ENCODE data around the gene POLR3A. TPM values are rescaled to one million over a fixed set of nuclear protein-coding genes. Genes with fewer than 3 reads are reported as not detected.

The POLR3A gene
- total RNA-seq, 1 experiment from 2014 or later = 14.9 TPM

DNA sequence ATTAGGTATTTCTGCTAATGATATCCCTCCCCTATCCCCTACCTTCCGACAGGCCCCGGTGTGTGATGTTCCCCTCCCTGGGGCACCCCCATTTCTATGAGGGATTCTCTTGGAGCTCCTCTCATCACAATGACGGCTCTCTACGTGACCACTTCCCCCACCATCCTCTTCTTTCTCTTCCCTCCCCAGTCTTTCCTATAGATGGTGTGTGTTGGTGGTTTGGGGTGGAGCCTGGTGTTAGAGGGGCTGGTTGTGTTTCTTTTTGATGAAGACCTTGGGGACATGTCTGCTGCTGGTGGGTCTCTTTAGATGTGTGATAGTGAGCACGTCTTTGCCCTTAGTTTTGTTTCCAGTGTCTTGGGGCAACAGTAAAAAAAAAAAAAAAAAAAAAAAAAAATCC is 33.0 kb upstream of the POLR3A start:
- TF ChIP-seq, protein P1, sequence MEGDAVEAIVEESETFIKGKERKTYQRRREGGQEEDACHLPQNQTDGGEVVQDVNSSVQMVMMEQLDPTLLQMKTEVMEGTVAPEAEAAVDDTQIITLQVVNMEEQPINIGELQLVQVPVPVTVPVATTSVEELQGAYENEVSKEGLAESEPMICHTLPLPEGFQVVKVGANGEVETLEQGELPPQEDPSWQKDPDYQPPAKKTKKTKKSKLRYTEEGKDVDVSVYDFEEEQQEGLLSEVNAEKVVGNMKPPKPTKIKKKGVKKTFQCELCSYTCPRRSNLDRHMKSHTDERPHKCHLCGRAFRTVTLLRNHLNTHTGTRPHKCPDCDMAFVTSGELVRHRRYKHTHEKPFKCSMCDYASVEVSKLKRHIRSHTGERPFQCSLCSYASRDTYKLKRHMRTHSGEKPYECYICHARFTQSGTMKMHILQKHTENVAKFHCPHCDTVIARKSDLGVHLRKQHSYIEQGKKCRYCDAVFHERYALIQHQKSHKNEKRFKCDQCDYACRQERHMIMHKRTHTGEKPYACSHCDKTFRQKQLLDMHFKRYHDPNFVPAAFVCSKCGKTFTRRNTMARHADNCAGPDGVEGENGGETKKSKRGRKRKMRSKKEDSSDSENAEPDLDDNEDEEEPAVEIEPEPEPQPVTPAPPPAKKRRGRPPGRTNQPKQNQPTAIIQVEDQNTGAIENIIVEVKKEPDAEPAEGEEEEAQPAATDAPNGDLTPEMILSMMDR (conservative IDR thresholded peaks at IDR 0.05) = no peak
- TF ChIP-seq EZH2 (IDR thresholded peaks at IDR 0.05; ENCODE audit: low read depth) = no peak
- Histone ChIP-seq H3K36me3 (ENCODE audit: low read depth) (no peaks in the 10 kb centered on the region), H4K20me1 (ENCODE audit: insufficient read depth) (no peaks in the 10 kb centered on the region), H3K9me3 (ENCODE audit: insufficient read depth, low read depth) (no peaks in the 10 kb centered on the region), H3K27me3 (ENCODE audit: insufficient read depth, low read depth) (no peaks in the 10 kb centered on the region; the same call in 1 of the 2 replicates), H3K4me2 (no peak overlapping the region), H3K4me1 (replicated peaks; ENCODE audit: insufficient read depth) (no peaks in the 10 kb centered on the region), H3K4me3 (no peak overlapping the region), H3K79me2 (ENCODE audit: low read depth) (no peaks in the 10 kb centered on the region), H3K9me2 (ENCODE audit: insufficient read depth) (no peaks in the 10 kb centered on the region), H3F3A (ENCODE audit: insufficient read depth, low read depth) (no peaks in the 10 kb centered on the region), H2AFZ (no peak overlapping the region), H3K27ac (no peak overlapping the region)
- BruUV-seq (replicated peaks) = no TSS peak
- POLR2A ChIA-PET (ENCODE audit: unreplicated experiment) = no interaction called here
- DNase-seq = no peak
- intact Hi-C loops (cut with micrococcal nuclease; ENCODE audit: unreplicated experiment) = no loop called here
- CTCF ChIA-PET = no interaction called here

DNA sequence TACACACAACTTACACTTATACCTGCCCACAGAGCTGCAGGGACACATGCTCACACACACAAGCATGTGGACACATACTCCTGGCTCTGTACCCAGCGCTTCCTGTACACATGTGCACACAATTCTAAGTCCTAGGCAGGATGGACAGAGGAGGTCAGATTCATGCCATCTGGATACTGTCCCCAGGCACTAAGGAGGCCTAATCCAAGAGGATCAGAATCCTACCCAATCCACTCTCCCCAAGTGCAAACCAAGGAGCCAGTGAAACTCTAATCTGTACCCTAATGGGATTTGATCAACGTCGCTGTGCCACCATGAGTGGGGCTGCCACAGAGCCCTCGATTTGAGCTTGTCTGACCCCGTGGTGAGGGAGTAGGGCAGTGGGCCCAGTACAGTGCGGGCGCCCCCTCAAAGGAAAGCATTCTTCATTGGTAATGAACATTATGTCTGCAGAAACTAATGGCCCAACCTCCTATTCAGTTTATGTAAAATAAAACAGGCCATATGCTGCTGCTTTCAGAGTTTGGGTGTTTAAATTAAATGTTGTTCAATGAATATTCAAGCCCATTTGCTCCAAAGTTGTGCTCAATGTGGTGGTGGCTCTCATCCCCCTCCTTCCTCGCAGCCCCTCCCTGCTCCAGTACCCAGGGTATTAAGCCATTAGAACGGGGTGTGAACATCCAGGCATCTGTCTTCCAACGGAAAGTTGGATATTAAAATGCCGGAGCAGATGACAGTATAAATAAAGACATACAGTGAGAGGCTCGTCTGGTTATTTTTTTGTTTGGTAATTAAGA is 30.8 kb upstream of the POLR3A start:
- Histone ChIP-seq H3K27ac (no peak overlapping the region), H3K4me2 (no peak overlapping the region), H4K20me1 (ENCODE audit: insufficient read depth) (no peaks in the 10 kb centered on the region), H3F3A (ENCODE audit: insufficient read depth, low read depth) (no peaks in the 10 kb centered on the region), H3K36me3 (ENCODE audit: low read depth) (no peaks in the 10 kb centered on the region), H3K4me3 (no peak overlapping the region), H3K27me3 (ENCODE audit: insufficient read depth, low read depth) (no peaks in the 10 kb centered on the region; the same call in 1 of the 2 replicates), H3K9me2 (ENCODE audit: insufficient read depth) (no peaks in the 10 kb centered on the region), H2AFZ (no peak overlapping the region), H3K79me2 (ENCODE audit: low read depth) (no peaks in the 10 kb centered on the region), H3K4me1 (replicated peaks; ENCODE audit: insufficient read depth) (no peaks in the 10 kb centered on the region), H3K9me3 (ENCODE audit: insufficient read depth, low read depth) (no peaks in the 10 kb centered on the region)
- ChIA-PET CTCF (no interaction called here), POLR2A (ENCODE audit: unreplicated experiment) (no interaction called here)
- no TSS peak for BruUV-seq (replicated peaks)
- DNase-seq = no peak
- intact Hi-C loops (cut with micrococcal nuclease; ENCODE audit: unreplicated experiment) = no loop called here
- TF ChIP-seq, protein P1 (conservative IDR thresholded peaks at IDR 0.05) = no peak
- no peak for TF ChIP-seq EZH2 (IDR thresholded peaks at IDR 0.05; ENCODE audit: low read depth)

GRCh38 chr10:78058562-78058961 is 29.2 kb upstream of the POLR3A start:
- TF ChIP-seq, protein P1 (conservative IDR thresholded peaks at IDR 0.05) = no peak
- TF ChIP-seq EZH2 (IDR thresholded peaks at IDR 0.05; ENCODE audit: low read depth) = no peak
- Histone ChIP-seq H4K20me1 (ENCODE audit: insufficient read depth) (no peaks in the 10 kb centered on the region), H3K9me2 (ENCODE audit: insufficient read depth) (no peaks in the 10 kb centered on the region), H3K4me1 (replicated peaks; ENCODE audit: insufficient read depth) (no peaks in the 10 kb centered on the region), H3K9me3 (ENCODE audit: insufficient read depth, low read depth) (no peaks in the 10 kb centered on the region), H3K79me2 (ENCODE audit: low read depth) (no peaks in the 10 kb centered on the region), H3F3A (ENCODE audit: insufficient read depth, low read depth) (no peaks in the 10 kb centered on the region), H3K4me3 (no peak overlapping the region), H3K4me2 (no peak overlapping the region), H3K27ac (no peak overlapping the region), H3K36me3 (ENCODE audit: low read depth) (no peaks in the 10 kb centered on the region), H2AFZ (no peak overlapping the region), H3K27me3 (ENCODE audit: insufficient read depth, low read depth) (no peaks in the 10 kb centered on the region; the same call in 1 of the 2 replicates)
- no peak for DNase-seq
- no TSS peak for BruUV-seq (replicated peaks)
- POLR2A ChIA-PET (ENCODE audit: unreplicated experiment) = interaction anchor here (0.6 kb wide), 1 partner anchor 775 kb away, joined by 6 read pairs; no protein-coding TSS in a partner anchor
- CTCF ChIA-PET = no interaction called here
- intact Hi-C loops (cut with micrococcal nuclease; ENCODE audit: unreplicated experiment) = no loop called here
